Natural killer cell treated with Interleukin-12 subunit alpha and Interleukin-12 subunit beta and Interleukin-15 and Interleukin-18, amount 100 ng/mL, for 72 hours (primary cell): ENCODE results near the gene ERICH6B. TPM values are rescaled to one million over a fixed set of nuclear protein-coding genes. Genes with fewer than 3 reads are reported as not detected.
A peak's percentile ranks its signal among the peaks of the same experiment; 100 is the strongest.

ENCODE experiments used
- ATAC-seq, 2 donors: fragments of 150-1000 bp; cut with Tn5 transposase in 1 of 2; sonication (Bioruptor Pico), chemical (Tn5 transposase) in 1 of 2; 2 replicates each; pipeline ENCODE4 v1.10.0; 2021
- DNase-seq: peaks from one replicate; pipeline ENCODE4 v3.0.0; 2022; ENCODE audit warnings: low spot score
- H3K27ac Mint-ChIP-seq, 2 donors: 1 replicate in 1 of 2; 2 replicates in 1 of 2; pipeline ENCODE4 v1.8.0; 2022; ENCODE audit warnings: mixed read lengths in 2 of 2, mild to moderate bottlenecking in 1 of 2, moderate library complexity in 1 of 2
- H3K27me3 Mint-ChIP-seq, 2 donors: 1 replicate in 1 of 2; 2 replicates in 1 of 2; pipeline ENCODE4 v1.8.0; 2022; ENCODE audit warnings: mixed read lengths in 2 of 2
- H3K36me3 Mint-ChIP-seq: one replicate; pipeline ENCODE4 v1.8.0; 2022; ENCODE audit warnings: mixed read lengths
- H3K4me1 Mint-ChIP-seq, 2 donors: 1 replicate in 1 of 2; 2 replicates in 1 of 2; pipeline ENCODE4 v1.8.0; 2022; ENCODE audit warnings: low read depth in 2 of 2, mixed read lengths in 2 of 2, mild to moderate bottlenecking in 1 of 2
- H3K4me3 Mint-ChIP-seq: one replicate; pipeline ENCODE4 v1.8.0; 2022; ENCODE audit warnings: mixed read lengths
- H3K9me3 Mint-ChIP-seq: 2 replicates; pipeline ENCODE4 v1.8.0; 2022; ENCODE audit warnings: mixed read lengths
- total RNA-seq, 2 donors: library from RNA; stranded (reverse); gene quantifications; one replicate each; pipeline ENCODE4 v1.2.3, GENCODE V29; 2022

The ERICH6B gene
- total RNA-seq, 2 donors from 2014 or later = not detected

DNA sequence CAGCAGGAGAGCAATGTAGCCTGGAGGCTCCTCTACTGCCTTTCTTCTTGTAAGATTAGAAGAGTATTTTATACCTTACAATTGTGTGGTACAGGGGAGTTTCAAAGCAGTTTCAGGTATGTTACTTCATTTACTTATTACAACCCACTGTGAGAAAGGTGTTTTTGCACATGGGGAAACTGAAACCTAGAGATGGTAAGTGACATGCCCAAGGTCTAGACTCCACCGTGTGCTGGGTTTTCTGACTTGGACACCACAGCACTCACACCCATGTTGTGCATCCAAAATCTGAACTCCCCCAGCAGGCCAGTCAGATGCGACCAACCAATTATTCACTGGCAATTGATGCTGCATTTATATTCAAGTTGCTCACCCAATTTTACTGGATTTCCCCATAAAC lies 22.8 kb downstream of the ERICH6B start:
- DNase-seq (no peak), ATAC-seq (no peak)
- H3K4me3 Mint-ChIP-seq = no peak overlapping the region
- peaks cover 14 to 15% of the 10 kb centered on the region in 2 donors for H3K27me3 Mint-ChIP-seq
- no peaks in the 10 kb centered on the region for H3K36me3 Mint-ChIP-seq
- no peaks in the 10 kb centered on the region for H3K4me1 Mint-ChIP-seq
- H3K9me3 Mint-ChIP-seq = no peaks in the 10 kb centered on the region
- H3K27ac Mint-ChIP-seq = no peak overlapping the region

DNA sequence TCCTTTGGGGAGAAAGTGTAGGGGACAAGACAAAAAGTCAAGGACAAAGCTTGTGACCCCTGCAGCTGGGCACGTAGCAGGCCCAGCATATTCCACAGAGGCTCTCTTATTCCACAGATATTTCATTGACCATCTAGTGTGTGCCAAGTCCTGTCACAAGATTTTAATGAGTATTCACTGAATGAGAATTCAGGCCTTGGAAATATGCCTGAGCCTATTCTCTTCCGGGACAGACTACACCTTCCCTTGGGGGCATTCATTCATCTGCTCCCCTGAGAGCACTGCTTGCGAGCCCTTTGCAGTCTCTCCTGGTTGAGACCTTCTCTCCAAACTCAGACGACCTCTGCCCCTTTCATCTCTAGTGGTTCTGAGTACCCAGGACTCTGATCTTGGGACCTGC lies 25.5 kb downstream of the ERICH6B start:
- Mint-ChIP-seq H3K4me1 (no peaks in the 10 kb centered on the region), H3K36me3 (no peaks in the 10 kb centered on the region), H3K9me3 (no peaks in the 10 kb centered on the region), H3K4me3 (no peak overlapping the region), H3K27me3 (peaks cover 6 to 7% of the 10 kb centered on the region in 2 donors), H3K27ac (no peak overlapping the region)
- no peak for ATAC-seq
- no peak for DNase-seq

DNA sequence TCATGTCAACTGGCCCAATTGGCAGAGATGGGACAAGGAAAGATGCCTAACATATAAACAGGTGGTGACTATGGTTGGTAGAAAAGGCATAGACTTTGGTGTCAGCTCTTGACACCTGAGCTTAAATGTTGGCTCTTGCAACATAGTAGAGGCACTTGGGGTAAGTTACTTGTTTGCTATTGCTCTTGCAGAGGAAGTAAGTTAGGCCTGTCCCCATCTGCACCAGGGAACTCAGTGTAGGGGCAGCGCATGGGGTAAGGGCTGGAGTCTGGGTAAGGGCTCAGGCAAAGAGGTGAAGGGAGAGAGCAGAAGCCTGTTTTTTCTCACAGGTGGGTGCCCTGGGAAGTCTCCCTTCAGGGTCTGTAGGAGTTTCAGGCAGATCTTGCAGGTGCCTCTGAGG lies 27.6 kb downstream of the ERICH6B start:
- Mint-ChIP-seq H3K9me3 (no peaks in the 10 kb centered on the region), H3K36me3 (no peaks in the 10 kb centered on the region), H3K27ac (no peak overlapping the region), H3K4me1 (no peaks in the 10 kb centered on the region), H3K4me3 (no peak overlapping the region), H3K27me3 (peaks cover 4 to 7% of the 10 kb centered on the region in 2 donors)
- DNase-seq (no peak), ATAC-seq (peak in 1 of 2 donors; percentile 26)

DNA sequence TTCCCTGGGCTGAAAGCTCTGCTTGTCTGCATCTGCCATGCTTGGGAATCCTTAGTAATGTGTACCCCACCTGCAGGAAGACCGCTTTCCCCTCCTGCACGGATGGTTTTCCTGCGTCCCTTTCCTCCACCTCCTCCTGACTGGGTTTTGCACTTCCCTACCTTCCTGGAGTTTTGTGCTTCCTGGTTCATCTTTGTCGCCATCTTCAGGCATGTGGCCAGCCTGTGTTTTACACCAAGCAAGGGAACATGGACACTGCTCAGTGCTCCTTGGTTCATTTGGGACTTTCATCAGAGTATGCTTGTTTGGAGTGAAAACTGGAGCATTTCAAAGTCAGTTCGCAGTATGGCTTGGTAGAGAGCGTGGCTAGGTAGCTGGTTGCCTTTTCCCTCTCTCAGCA lies 30.7 kb downstream of the ERICH6B start:
- DNase-seq (no peak), ATAC-seq (no peak)
- Mint-ChIP-seq H3K27ac (no peak overlapping the region), H3K9me3 (no peaks in the 10 kb centered on the region), H3K27me3 (peaks cover 6 to 13% of the 10 kb centered on the region in 2 donors), H3K36me3 (no peaks in the 10 kb centered on the region), H3K4me1 (no peaks in the 10 kb centered on the region), H3K4me3 (no peak overlapping the region)

DNA sequence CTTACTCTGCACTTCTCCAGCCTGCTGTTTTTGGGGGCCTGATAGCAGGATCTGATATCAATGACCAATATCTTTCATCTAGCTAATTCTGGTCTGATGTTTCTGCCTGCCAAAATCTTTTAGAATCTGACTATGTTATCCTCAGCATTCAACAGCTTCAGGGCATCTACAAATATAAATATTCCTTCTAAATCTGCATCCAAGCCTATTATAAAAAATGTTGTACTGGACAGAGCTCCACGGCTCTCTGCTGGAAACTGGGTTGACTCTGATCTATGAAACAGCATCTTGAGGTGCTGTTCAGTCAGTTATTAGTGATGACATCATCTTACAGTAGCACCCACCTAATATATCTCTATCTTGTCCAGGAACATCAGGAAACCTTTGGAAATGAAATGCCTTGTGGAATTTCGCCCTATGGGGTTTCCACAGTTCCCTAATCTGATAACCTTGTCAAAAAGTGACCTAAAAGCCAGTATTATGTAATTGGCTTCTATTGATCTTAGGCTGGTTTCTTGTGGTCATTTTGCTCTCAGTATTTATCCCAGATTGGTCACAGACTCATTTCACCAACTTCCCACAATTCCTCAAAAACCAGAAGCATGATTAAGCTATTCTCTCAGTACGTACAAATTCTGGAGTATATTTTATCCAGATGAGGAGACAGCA lies 33.0 kb downstream of the ERICH6B start:
- ATAC-seq (no peak), DNase-seq (no peak)

DNA sequence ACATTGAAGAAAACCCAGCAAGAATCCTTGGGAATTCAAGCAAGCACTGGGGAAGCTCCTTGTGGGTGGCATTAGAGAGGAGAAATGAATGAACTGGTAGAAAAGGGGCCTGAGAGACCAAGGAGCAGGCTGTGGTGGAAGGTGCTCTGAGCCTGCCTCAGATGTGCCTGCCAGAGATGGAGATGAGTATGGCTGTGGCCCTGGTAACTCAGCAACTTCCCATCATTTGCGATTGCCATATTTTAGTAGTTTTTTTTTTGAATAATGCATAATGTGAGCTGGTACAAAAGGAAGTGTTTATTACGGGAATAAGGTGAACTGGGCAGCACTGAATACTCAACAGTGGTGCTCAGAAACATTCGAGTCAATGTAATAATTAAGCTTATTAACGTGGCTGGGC lies 39.1 kb downstream of the ERICH6B start:
- H3K4me3 Mint-ChIP-seq = no peak overlapping the region
- H3K9me3 Mint-ChIP-seq = no peaks in the 10 kb centered on the region
- no peaks in the 10 kb centered on the region for H3K4me1 Mint-ChIP-seq
- ATAC-seq = no peak
- DNase-seq = no peak
- peaks cover 25 to 44% of the 10 kb centered on the region in 2 donors for H3K27me3 Mint-ChIP-seq
- H3K36me3 Mint-ChIP-seq = no peaks in the 10 kb centered on the region
- no peak overlapping the region for H3K27ac Mint-ChIP-seq

More for the DNA sequence above, 33.0 kb downstream of the ERICH6B start:
- Mint-ChIP-seq H3K27ac (no peak overlapping the region), H3K36me3 (no peaks in the 10 kb centered on the region), H3K4me3 (no peak overlapping the region), H3K9me3 (no peaks in the 10 kb centered on the region), H3K27me3 (peaks cover 11 to 23% of the 10 kb centered on the region in 2 donors), H3K4me1 (no peaks in the 10 kb centered on the region)

DNA sequence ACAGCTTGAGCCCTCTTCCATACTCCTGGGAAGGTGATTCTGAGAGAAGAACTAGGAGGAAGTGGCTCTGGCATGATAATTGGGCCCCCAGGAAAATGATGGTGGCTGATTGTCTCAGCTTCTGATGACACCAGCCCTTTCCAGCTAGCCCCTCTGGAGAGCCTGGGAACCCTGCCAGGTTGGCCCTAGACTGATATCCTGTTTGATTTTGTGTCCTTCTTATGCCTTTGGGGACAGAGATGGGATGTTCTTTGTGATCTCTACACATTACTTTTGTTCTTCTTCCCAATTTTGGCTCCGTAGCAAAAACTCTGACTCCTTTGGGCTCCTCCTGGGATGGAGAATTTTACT lies 39.7 kb downstream of the ERICH6B start:
- H3K27me3 Mint-ChIP-seq = peaks cover 32 to 51% of the 10 kb centered on the region in 2 donors

DNA sequence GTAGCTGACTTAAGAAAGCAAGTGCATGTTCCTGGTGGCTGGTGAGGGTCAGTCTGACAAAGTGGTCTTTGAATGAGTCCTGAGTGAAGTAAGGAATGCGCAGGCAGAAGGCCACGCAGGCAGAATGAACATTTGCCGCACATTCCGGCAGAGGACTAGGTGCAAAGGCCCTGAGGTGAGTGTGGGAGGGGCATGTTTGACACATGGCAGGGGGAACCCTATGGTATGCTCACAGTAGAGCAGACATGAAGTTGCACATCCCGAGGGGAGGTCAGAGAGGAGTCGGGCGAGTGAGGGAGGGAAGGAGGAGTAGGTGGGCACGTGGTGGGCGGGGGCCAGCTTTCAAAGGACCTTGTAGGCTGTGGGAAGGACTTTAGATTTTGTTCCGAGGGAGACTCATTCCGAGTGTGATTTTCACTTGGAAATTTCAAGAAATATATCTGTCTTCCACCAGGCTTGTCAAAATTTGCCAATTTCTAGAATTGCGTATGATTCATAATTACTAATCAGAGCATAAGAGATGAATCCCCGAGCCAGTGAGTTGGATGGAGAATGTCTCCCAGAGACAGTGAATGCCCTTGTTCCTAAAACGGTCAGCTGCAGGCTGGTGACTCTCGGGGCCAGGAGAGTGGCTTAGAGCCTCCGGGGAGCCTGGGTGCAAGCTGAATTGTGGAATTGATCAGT lies 40.3 kb downstream of the ERICH6B start:
- H3K27me3 Mint-ChIP-seq = peaks cover 32 to 49% of the 10 kb centered on the region in 2 donors
- no peaks in the 10 kb centered on the region for H3K4me1 Mint-ChIP-seq
- no peak overlapping the region for H3K4me3 Mint-ChIP-seq
- H3K36me3 Mint-ChIP-seq = no peaks in the 10 kb centered on the region
- no peak overlapping the region for H3K27ac Mint-ChIP-seq
- no peaks in the 10 kb centered on the region for H3K9me3 Mint-ChIP-seq
- DNase-seq (no peak), ATAC-seq (no peak)

More for the DNA sequence above, 39.7 kb downstream of the ERICH6B start:
- H3K4me3 Mint-ChIP-seq = no peak overlapping the region
- H3K27ac Mint-ChIP-seq = no peak overlapping the region
- H3K9me3 Mint-ChIP-seq = no peaks in the 10 kb centered on the region
- no peaks in the 10 kb centered on the region for H3K36me3 Mint-ChIP-seq
- ATAC-seq = no peak
- H3K4me1 Mint-ChIP-seq = no peaks in the 10 kb centered on the region
- no peak for DNase-seq

DNA sequence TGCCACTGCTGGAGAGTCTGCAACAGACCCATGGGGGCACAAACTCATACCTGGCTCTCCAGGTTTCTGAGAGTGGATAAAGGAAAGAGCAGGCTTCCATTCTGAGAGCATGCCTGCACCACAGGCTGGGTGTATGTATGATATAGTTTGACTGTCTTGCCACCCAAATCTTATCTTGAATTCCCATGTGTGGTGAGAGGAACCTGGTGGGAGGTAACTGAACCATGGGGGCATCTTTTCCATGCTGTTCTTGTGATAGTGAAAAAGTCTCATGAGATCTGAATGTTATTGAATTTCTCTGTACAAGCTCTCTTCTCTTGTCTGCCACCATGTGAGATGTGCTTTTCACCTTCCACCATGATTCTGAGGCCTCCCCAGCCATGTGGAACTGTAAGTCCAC lies 50.2 kb downstream of the ERICH6B start:
- ATAC-seq (no peak), DNase-seq (no peak)
- H3K36me3 Mint-ChIP-seq = no peaks in the 10 kb centered on the region
- H3K9me3 Mint-ChIP-seq = no peaks in the 10 kb centered on the region
- H3K4me1 Mint-ChIP-seq = no peaks in the 10 kb centered on the region
- no peak overlapping the region for H3K4me3 Mint-ChIP-seq
- no peak overlapping the region for H3K27ac Mint-ChIP-seq
- peaks cover 11 to 15% of the 10 kb centered on the region in 2 donors for H3K27me3 Mint-ChIP-seq

DNA sequence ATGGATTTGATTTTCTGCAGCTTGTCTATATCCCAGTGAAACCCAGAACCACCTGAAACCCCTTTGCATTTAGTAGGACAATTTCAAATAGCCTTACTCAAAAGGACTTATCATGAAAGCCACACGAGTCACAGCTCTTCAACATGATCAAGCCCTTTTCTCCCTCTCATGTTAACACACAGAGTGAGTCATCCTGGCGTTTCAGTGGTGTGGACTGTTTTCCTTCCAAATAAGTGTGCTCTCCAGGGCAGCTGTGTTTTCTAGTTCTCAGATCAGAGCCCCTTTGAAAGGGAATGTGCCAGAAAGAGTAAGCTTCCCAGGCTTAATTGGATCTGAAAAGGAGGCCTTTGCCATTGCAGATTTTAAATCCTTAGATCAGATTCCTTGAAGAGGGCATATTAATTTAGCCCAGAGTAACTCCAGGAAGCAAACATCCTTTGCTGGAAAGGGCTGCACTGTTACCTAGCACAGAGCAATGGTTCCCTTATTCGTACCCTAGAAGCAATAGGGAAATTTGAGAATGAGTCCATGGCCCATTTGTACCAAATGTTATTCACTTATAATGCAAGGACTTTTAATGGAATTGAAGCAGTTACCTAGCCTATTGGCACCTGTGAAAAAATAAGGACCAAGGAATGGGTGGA lies 51.3 kb downstream of the ERICH6B start:
- ATAC-seq (peak in 1 of 2 donors; percentile 17), DNase-seq (no peak)
- peaks cover 20 to 21% of the 10 kb centered on the region in 2 donors for H3K27me3 Mint-ChIP-seq
- no peak overlapping the region for H3K27ac Mint-ChIP-seq
- no peaks in the 10 kb centered on the region for H3K9me3 Mint-ChIP-seq
- no peaks in the 10 kb centered on the region for H3K36me3 Mint-ChIP-seq
- H3K4me1 Mint-ChIP-seq = no peaks in the 10 kb centered on the region
- H3K4me3 Mint-ChIP-seq = no peak overlapping the region

DNA sequence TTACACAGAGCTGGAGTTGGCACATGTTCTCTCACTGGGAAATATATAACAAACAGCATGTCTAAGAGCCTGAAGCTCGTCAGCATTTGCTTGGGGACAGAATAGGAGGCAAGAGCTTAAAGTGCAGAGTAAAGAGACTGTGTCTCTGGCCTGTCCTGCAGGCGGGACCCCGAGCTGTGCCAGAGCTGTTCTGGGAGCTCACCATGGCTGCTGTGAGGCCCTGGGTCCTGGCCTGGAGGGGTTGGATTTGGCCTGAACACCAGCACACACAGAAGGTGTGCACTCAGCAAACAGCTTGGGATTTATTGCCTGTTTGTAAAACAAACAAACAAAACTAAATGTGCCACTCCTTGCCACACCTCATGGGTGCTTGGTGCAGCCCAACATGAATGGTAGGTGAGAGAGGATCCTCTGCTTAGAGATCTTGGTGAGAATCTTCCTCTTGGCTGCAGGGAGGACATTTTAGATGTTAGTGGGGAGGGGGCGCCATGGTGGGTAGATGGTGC lies 60.9 kb downstream of the ERICH6B start:
- Mint-ChIP-seq H3K9me3 (no peaks in the 10 kb centered on the region), H3K36me3 (no peaks in the 10 kb centered on the region), H3K27me3 (peaks cover 13 to 27% of the 10 kb centered on the region in 2 donors), H3K4me3 (no peak overlapping the region), H3K4me1 (no peaks in the 10 kb centered on the region), H3K27ac (no peak overlapping the region)
- DNase-seq (no peak), ATAC-seq (peak in 1 of 2 donors; percentile 55)

DNA sequence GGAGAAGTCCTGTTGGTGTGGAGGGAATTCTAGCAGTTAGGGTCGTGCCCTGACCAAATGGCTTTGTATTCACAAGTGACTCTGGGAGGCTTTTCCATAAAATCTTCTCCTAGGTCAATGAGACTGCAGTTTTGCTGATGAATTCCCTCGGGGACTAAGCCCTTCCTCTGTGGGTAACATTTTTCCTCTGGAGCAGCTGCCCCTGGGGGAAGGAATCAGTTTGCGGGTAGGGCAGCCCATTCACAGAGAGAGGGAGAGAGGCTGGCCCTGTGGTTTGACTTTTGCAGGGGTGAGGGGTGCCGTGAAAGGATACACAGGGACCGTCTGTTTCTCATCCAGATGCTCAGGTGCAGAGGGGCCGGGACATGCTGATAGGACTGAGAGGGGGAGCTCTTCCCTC lies 67.3 kb downstream of the ERICH6B start:
- no peak overlapping the region for H3K27ac Mint-ChIP-seq
- no peaks in the 10 kb centered on the region for H3K9me3 Mint-ChIP-seq
- ATAC-seq (no peak), DNase-seq (no peak)
- H3K4me3 Mint-ChIP-seq = no peak overlapping the region
- no peaks in the 10 kb centered on the region for H3K4me1 Mint-ChIP-seq
- H3K36me3 Mint-ChIP-seq = no peaks in the 10 kb centered on the region
- peaks cover 7 to 8% of the 10 kb centered on the region in 2 donors for H3K27me3 Mint-ChIP-seq

DNA sequence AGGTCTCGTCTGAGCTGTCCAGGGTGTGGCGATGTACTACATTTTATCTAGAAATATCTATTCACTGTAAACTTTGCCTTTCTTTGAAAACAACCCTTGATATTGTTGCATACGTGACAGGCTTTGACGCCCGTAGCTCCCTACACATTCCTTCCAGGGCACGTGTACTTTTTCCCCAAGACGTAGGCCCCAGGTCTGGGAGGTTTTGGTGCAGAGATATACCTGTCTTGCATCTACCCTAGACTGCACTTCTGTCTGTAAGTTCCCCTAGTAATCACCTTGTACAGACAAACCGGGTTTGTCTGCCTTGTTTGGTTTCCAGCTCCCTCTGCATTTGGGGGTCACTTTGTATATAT lies 69.2 kb downstream of the ERICH6B start:
- H3K27ac Mint-ChIP-seq = no peak overlapping the region
- no peak overlapping the region for H3K4me3 Mint-ChIP-seq
- H3K9me3 Mint-ChIP-seq = no peaks in the 10 kb centered on the region
- H3K4me1 Mint-ChIP-seq = no peaks in the 10 kb centered on the region
- no peaks in the 10 kb centered on the region for H3K36me3 Mint-ChIP-seq
- DNase-seq = no peak
- ATAC-seq = no peak
- peaks cover 5 to 7% of the 10 kb centered on the region in 2 donors for H3K27me3 Mint-ChIP-seq

DNA sequence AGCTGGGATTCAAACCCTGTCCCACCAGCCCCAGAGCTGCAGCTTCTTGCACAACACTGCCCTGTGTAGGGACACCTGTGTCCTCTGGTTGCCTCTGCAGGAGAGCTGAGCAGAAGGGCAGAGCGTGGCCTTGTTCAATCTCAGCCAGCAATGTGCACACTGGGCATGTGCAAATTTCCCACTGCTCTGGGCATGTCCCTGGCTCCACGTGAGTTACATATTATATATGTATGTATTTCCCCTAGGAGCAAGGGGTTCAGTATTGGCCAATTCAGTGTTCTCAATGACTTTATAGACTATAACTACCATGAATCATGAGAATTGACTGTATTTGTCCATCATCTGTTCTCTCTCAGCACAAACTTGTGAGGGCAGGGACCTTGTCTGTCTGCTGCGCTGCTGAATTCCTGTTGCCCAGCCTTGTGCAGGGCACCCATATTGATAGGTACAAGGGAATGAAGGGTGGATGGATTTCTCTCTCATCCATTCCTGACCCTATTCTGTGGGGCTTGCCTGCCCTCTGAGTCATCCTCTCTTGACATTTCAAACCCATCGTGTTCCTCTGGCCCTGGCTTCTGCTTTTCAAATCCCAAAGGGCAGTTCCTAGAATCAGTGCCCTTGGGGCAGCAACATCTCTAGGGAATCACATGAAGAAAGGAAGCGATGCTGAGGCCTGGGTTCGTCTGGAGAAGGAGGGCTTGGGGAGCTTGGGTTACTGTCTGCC lies 69.7 kb downstream of the ERICH6B start:
- no peak for ATAC-seq
- no peak overlapping the region for H3K27ac Mint-ChIP-seq
- no peak overlapping the region for H3K4me3 Mint-ChIP-seq
- H3K9me3 Mint-ChIP-seq = no peaks in the 10 kb centered on the region
- peaks cover 2 to 7% of the 10 kb centered on the region in 2 donors for H3K27me3 Mint-ChIP-seq
- DNase-seq = no peak
- no peaks in the 10 kb centered on the region for H3K4me1 Mint-ChIP-seq
- no peaks in the 10 kb centered on the region for H3K36me3 Mint-ChIP-seq
